ENCODE measurements around the gene PRELID2.

PRELID2 gene

GRCh38 chr5:145793574-145793973, 41.6 kb downstream of the PRELID2 start:
- Histone ChIP-seq H3K79me2 (ENCODE audit: low read length) (no peaks in the 10 kb centered on the region), H3K36me3 (replicated peaks; ENCODE audit: low read depth, low read length) (no peaks in the 10 kb centered on the region), H3K4me1 (ENCODE audit: low read length) (no peaks in the 10 kb centered on the region), H2AFZ (ENCODE audit: low read depth, low read length) (no peak overlapping the region), H3K9me3 (ENCODE audit: insufficient read depth, low read length) (no peaks in the 10 kb centered on the region), H3K9ac (ENCODE audit: low read length) (no peak overlapping the region), H3K27ac (ENCODE audit: low read length) (no peak overlapping the region), H3K27me3 (ENCODE audit: low read depth, low read length) (no peaks in the 10 kb centered on the region), H4K20me1 (ENCODE audit: insufficient read depth, low read length) (no peaks in the 10 kb centered on the region), H3K4me3 (ENCODE audit: low read length) (no peak overlapping the region), H3K4me2 (ENCODE audit: low read length) (no peak overlapping the region)
- TF ChIP-seq EZH2phosphoT487 (IDR thresholded peaks at IDR 0.05; ENCODE audit: low read depth) (no peak), CTCF (IDR thresholded peaks at IDR 0.05; ENCODE audit: low read depth, low read length) (no peak)

- no peaks in the 10 kb centered on the region for H3K9me3 ChIP-seq (ENCODE audit: insufficient read depth, low read length)
- TF ChIP-seq CTCF (IDR thresholded peaks at IDR 0.05; ENCODE audit: low read depth, low read length) (no peak), EZH2phosphoT487 (IDR thresholded peaks at IDR 0.05; ENCODE audit: low read depth) (no peak)
- H3K4me3 ChIP-seq (ENCODE audit: low read length): no peak overlapping the region
- H3K4me1 ChIP-seq (ENCODE audit: low read length): no peaks in the 10 kb centered on the region
- no peaks in the 10 kb centered on the region for H3K36me3 ChIP-seq (replicated peaks; ENCODE audit: low read depth, low read length)
- H4K20me1 ChIP-seq (ENCODE audit: insufficient read depth, low read length): no peaks in the 10 kb centered on the region
- no peaks in the 10 kb centered on the region for H3K27me3 ChIP-seq (ENCODE audit: low read depth, low read length)
- no peak overlapping the region for H3K9ac ChIP-seq (ENCODE audit: low read length)
- H3K79me2 ChIP-seq (ENCODE audit: low read length): no peaks in the 10 kb centered on the region
- no peak overlapping the region for H2AFZ ChIP-seq (ENCODE audit: low read depth, low read length)
- H3K27ac ChIP-seq (ENCODE audit: low read length): no peak overlapping the region
- H3K4me2 ChIP-seq (ENCODE audit: low read length): no peak overlapping the region
Measured at GRCh38 chr5:145792840-145793239, 42.3 kb downstream of the PRELID2 start.

- Histone ChIP-seq H3K79me2 (ENCODE audit: low read length) (no peaks in the 10 kb centered on the region), H3K4me3 (ENCODE audit: low read length) (no peak overlapping the region), H3K36me3 (replicated peaks; ENCODE audit: low read depth, low read length) (no peaks in the 10 kb centered on the region), H4K20me1 (ENCODE audit: insufficient read depth, low read length) (no peaks in the 10 kb centered on the region), H3K27me3 (ENCODE audit: low read depth, low read length) (no peaks in the 10 kb centered on the region), H2AFZ (ENCODE audit: low read depth, low read length) (no peak overlapping the region), H3K9ac (ENCODE audit: low read length) (no peak overlapping the region), H3K9me3 (ENCODE audit: insufficient read depth, low read length) (no peaks in the 10 kb centered on the region), H3K4me1 (ENCODE audit: low read length) (no peaks in the 10 kb centered on the region), H3K4me2 (ENCODE audit: low read length) (no peak overlapping the region), H3K27ac (ENCODE audit: low read length) (no peak overlapping the region)
- no peak for TF ChIP-seq CTCF (IDR thresholded peaks at IDR 0.05; ENCODE audit: low read depth, low read length)
- TF ChIP-seq EZH2phosphoT487 (IDR thresholded peaks at IDR 0.05; ENCODE audit: low read depth): no peak
Measured at GRCh38 chr5:145791866-145792265, 43.3 kb downstream of the PRELID2 start.

GRCh38 chr5:145787996-145788395, 47.1 kb downstream of the PRELID2 start:
- Histone ChIP-seq H4K20me1 (ENCODE audit: insufficient read depth, low read length) (no peaks in the 10 kb centered on the region), H3K27ac (ENCODE audit: low read length) (no peak overlapping the region), H3K9me3 (ENCODE audit: insufficient read depth, low read length) (no peaks in the 10 kb centered on the region), H3K4me2 (ENCODE audit: low read length) (no peak overlapping the region), H3K9ac (ENCODE audit: low read length) (no peak overlapping the region), H3K4me3 (ENCODE audit: low read length) (no peak overlapping the region), H3K4me1 (ENCODE audit: low read length) (no peaks in the 10 kb centered on the region), H3K79me2 (ENCODE audit: low read length) (no peaks in the 10 kb centered on the region), H3K27me3 (ENCODE audit: low read depth, low read length) (no peaks in the 10 kb centered on the region), H2AFZ (ENCODE audit: low read depth, low read length) (no peak overlapping the region), H3K36me3 (replicated peaks; ENCODE audit: low read depth, low read length) (no peaks in the 10 kb centered on the region)
- no peak for TF ChIP-seq EZH2phosphoT487 (IDR thresholded peaks at IDR 0.05; ENCODE audit: low read depth)
- no peak for TF ChIP-seq CTCF (IDR thresholded peaks at IDR 0.05; ENCODE audit: low read depth, low read length)

Data from OCI-LY3 (cell line).